MCF 10A (cell line): ENCODE results near the gene SCLT1. TPM values are rescaled to one million over a fixed set of nuclear protein-coding genes. Genes with fewer than 3 reads are reported as not detected.
"Not testable (repeated sequence)": the region's sequence is repeated elsewhere in the genome, so short reads cannot be mapped to it uniquely, and the experiment has no call there.

Source experiments
- BruUV-seq: library from RNA; stranded (reverse); fragments of 400-500 nt; replicated peaks from 2 replicates; lab custom pipeline; 2021; lab: Mats Ljungman, UMichigan
- CTCF ChIA-PET: fragments of 300-600 bp; sonication (Branson Sonifier 250); formaldehyde crosslinking; extraction: SDS; loops from one replicate; lab custom pipeline; 2021; ENCODE audit warnings: antibody characterized with exemption, inconsistent platforms; lab: Yijun Ruan, JAX
- POLR2A ChIA-PET: fragments of 300-600, 350-650 bp; sonication (Branson Sonifier 250); formaldehyde crosslinking; extraction: SDS; loops from one replicate; lab custom pipeline; 2020; ENCODE audit warnings: antibody characterized with exemption, inconsistent platforms; lab: Yijun Ruan, JAX
- DNase-seq: peaks from one replicate; pipeline ENCODE4 v3.0.0-alpha.2; 2018; ENCODE audit not compliant: unreplicated experiment
- H3K27ac Mint-ChIP-seq: one replicate; pipeline ENCODE4 v1.8.0; 2022; ENCODE audit warnings: mild to moderate bottlenecking, low read depth, mixed read lengths; ENCODE audit not compliant: unreplicated experiment
- H3K27me3 Mint-ChIP-seq: one replicate; pipeline ENCODE4 v1.8.0; 2022; ENCODE audit warnings: mixed read lengths; ENCODE audit not compliant: insufficient read depth, unreplicated experiment
- H3K36me3 Mint-ChIP-seq: one replicate; pipeline ENCODE4 v1.8.0; 2022; ENCODE audit warnings: mild to moderate bottlenecking, moderate library complexity, mixed read lengths; ENCODE audit not compliant: insufficient read depth, unreplicated experiment
- H3K4me1 Mint-ChIP-seq: one replicate; pipeline ENCODE4 v1.8.0; 2022; ENCODE audit warnings: mixed read lengths; ENCODE audit not compliant: insufficient read depth, unreplicated experiment
- H3K4me3 Mint-ChIP-seq: one replicate; pipeline ENCODE4 v1.8.0; 2022; ENCODE audit warnings: mild to moderate bottlenecking, moderate library complexity, mixed read lengths; ENCODE audit not compliant: unreplicated experiment
- H3K9me3 Mint-ChIP-seq: one replicate; pipeline ENCODE4 v1.8.0; 2022; ENCODE audit warnings: mixed read lengths; ENCODE audit not compliant: unreplicated experiment
- intact Hi-C: fragments of 100-400 bp; cut with micrococcal nuclease; formaldehyde crosslinking; loops from 2 replicates; pipeline ENCODE4 v1.14.1; 2022
- total RNA-seq: library from RNA; stranded (reverse); gene quantifications from 2 replicates; pipeline ENCODE4 v1.2.3, GENCODE V29; 2022
- TF ChIP-seq, protein P1 (sequence below): fragments of 200-600 bp; IDR thresholded peaks from one replicate; pipeline ENCODE4 v1.8.0; 2022; ENCODE audit warnings: antibody characterized with exemption, mild to moderate bottlenecking; ENCODE audit not compliant: unreplicated experiment

Gene SCLT1
- total RNA-seq, 1 experiment from 2014 or later = 20.7 TPM

DNA sequence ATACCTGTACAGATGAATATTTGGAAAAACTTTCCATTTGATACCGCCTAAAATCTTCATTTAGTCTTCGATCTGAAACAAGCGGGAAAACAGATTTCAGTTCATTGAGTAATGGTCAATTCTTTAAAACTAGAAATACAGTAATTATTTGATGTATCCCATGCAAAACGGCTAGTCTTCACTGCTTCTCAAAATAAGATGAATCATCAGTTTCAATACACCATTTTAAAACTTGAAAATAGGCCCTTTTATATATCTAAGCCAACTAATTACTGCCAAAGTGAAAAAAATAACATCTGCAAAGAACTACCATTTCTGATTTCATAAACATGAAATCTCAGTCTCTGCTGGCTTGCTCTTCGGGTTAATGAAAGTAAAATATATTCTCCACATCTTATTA lies 11.0 kb downstream of the SCLT1 start:
- TF ChIP-seq, protein P1, sequence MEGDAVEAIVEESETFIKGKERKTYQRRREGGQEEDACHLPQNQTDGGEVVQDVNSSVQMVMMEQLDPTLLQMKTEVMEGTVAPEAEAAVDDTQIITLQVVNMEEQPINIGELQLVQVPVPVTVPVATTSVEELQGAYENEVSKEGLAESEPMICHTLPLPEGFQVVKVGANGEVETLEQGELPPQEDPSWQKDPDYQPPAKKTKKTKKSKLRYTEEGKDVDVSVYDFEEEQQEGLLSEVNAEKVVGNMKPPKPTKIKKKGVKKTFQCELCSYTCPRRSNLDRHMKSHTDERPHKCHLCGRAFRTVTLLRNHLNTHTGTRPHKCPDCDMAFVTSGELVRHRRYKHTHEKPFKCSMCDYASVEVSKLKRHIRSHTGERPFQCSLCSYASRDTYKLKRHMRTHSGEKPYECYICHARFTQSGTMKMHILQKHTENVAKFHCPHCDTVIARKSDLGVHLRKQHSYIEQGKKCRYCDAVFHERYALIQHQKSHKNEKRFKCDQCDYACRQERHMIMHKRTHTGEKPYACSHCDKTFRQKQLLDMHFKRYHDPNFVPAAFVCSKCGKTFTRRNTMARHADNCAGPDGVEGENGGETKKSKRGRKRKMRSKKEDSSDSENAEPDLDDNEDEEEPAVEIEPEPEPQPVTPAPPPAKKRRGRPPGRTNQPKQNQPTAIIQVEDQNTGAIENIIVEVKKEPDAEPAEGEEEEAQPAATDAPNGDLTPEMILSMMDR = no peak
- no peak overlapping the region for H3K27ac Mint-ChIP-seq
- H3K9me3 Mint-ChIP-seq = peaks cover 6% of the 10 kb centered on the region
- H3K36me3 Mint-ChIP-seq = peaks cover 27% of the 10 kb centered on the region
- no TSS peak for BruUV-seq
- no peak for DNase-seq
- intact Hi-C loops = no loop called here
- H3K27me3 Mint-ChIP-seq = no peaks in the 10 kb centered on the region
- ChIA-PET POLR2A (interaction anchor here (0.5 to 0.8 kb wide), 3 partner anchors 8 to 21 kb away, joined by 3 read pairs; no protein-coding TSS in a partner anchor), CTCF (no interaction called here)
- peaks cover 9% of the 10 kb centered on the region for H3K4me1 Mint-ChIP-seq
- H3K4me3 Mint-ChIP-seq = no peak overlapping the region

DNA sequence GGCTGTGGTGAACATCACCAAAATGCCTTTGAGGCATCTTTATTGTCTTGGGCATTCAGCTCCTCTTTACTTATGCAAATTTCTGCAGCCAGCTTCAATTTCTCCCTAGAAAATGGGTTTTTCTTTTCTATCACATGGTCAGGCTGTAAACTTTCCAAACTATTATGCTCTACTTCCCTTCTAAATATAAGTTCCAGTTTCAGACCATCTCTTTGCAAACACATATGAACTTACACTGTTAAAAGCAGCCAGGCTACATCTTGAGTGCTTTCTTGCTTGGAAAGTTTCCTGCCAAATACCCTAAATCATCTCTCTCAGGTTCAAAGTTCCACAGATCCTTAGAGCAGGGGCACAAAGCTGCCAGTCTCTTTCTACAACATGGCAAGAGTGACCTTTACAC lies 13.2 kb downstream of the SCLT1 start:
- peaks cover 36% of the 10 kb centered on the region for H3K36me3 Mint-ChIP-seq

DNA sequence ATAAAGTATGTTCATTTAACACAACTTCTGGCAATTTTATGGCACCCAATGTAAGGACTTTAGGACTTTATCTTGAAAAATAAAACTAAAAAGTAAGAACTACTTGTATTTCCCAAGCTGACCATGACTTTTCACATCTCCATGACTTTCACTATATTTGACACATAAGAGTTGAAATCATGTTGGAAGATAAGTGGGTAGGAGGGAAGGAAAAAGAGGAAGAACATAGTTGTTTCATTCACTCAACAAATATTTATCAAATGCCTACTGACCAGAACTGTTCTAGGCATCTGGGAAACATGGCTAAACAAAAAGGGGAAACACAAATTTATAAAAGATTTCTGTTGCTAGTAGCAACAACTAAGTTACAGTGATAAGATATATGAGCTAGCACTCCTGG lies 16.0 kb downstream of the SCLT1 start:
- Mint-ChIP-seq H3K9me3 (peaks cover 12% of the 10 kb centered on the region), H3K4me1 (no peaks in the 10 kb centered on the region), H3K27me3 (no peaks in the 10 kb centered on the region), H3K27ac (no peak overlapping the region), H3K36me3 (peaks cover 47% of the 10 kb centered on the region), H3K4me3 (no peak overlapping the region)
- DNase-seq = no peak
- TF ChIP-seq, protein P1 = no peak
- CTCF ChIA-PET = interaction anchor here (0.6 kb wide), 1 partner anchor 19 kb away, joined by 3 read pairs; the partner anchor contains the start of gene C4orf33
- BruUV-seq = no TSS peak
- POLR2A ChIA-PET = interaction anchor here (0.8 to 1.4 kb wide), 3 partner anchors 8 to 16 kb away, joined by 3 to 9 read pairs (median 3); partner anchors contain the start of gene SCLT1
- intact Hi-C loops = no loop called here

More for the DNA sequence above, 13.2 kb downstream of the SCLT1 start:
- intact Hi-C loops = no loop called here
- H3K4me3 Mint-ChIP-seq = no peak overlapping the region
- TF ChIP-seq, protein P1 = no peak
- BruUV-seq = no TSS peak
- DNase-seq = no peak
- H3K27ac Mint-ChIP-seq = no peak overlapping the region
- ChIA-PET CTCF (interaction anchor here (0.6 to 0.7 kb wide), 2 partner anchors 10 to 263 kb away, joined by 3 read pairs; no protein-coding TSS in a partner anchor), POLR2A (interaction anchor here (1.0 kb wide), 1 partner anchor 13 kb away, joined by 4 read pairs; the partner anchor contains the start of gene SCLT1)
- H3K27me3 Mint-ChIP-seq = no peaks in the 10 kb centered on the region
- H3K9me3 Mint-ChIP-seq = peaks cover 6% of the 10 kb centered on the region
- no peaks in the 10 kb centered on the region for H3K4me1 Mint-ChIP-seq

DNA sequence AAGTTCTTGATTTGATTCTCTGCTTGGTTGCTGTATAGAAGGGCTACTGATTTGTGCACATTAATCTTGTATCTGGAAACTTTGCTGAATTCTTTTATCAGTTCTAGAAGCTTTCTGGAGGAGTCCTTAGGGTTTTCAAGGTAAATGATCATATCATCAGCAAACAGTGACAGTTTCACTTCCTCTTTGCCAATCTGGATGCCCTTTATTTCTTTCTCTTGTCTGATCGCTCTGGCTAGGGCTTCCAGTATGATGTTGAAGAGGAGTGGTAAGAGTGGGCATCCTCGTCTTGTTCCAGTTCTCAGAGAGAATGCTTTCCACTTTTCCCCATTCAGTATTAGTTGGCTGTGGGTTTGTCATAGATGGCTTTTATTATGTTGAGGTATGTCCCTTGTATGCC lies 23.8 kb downstream of the SCLT1 start:
- Mint-ChIP-seq H3K36me3 (peaks cover 11% of the 10 kb centered on the region), H3K9me3 (peaks cover 25% of the 10 kb centered on the region)
- BruUV-seq, intact Hi-C loops, H3K4me1 Mint-ChIP-seq, POLR2A ChIA-PET, DNase-seq, H3K27ac Mint-ChIP-seq, H3K4me3 Mint-ChIP-seq, H3K27me3 Mint-ChIP-seq, CTCF ChIA-PET: not testable (repeated sequence)
